ENCODE measurements around the gene CADPS2.
"Not testable (repeated sequence)": the region's sequence is repeated elsewhere in the genome, so short reads cannot be mapped to it uniquely, and the experiment has no call there.

CADPS2 gene

GRCh38 chr7:122850528-122850927 lies 35.7 kb downstream of the CADPS2 start:
- no peak for DNase-seq

- DNase-seq = no peak
Observed at GRCh38 chr7:122849957-122850328, 36.3 kb downstream of the CADPS2 start.

- no peak for DNase-seq
Observed at GRCh38 chr7:122849322-122849956, 36.8 kb downstream of the CADPS2 start.

- DNase-seq = no peak
Observed at GRCh38 chr7:122847871-122848473, 38.3 kb downstream of the CADPS2 start.

- no peak for DNase-seq
Observed at GRCh38 chr7:122846591-122846990, 39.7 kb downstream of the CADPS2 start.

GRCh38 chr7:122845286-122845685 lies 41.0 kb downstream of the CADPS2 start:
- DNase-seq = no peak

GRCh38 chr7:122844191-122844988 lies 41.9 kb downstream of the CADPS2 start:
- no peak for DNase-seq

GRCh38 chr7:122842971-122843370 lies 43.3 kb downstream of the CADPS2 start:
- no peak for DNase-seq

- DNase-seq = not testable (repeated sequence)
Observed at GRCh38 chr7:122836286-122836685, 50.0 kb downstream of the CADPS2 start.

- not testable (repeated sequence) for DNase-seq
Observed at GRCh38 chr7:122834571-122834942, 51.7 kb downstream of the CADPS2 start.

- DNase-seq = no peak
Observed at GRCh38 chr7:122833888-122834570, 52.2 kb downstream of the CADPS2 start.

GRCh38 chr7:122831436-122831835 lies 54.8 kb downstream of the CADPS2 start:
- DNase-seq = no peak

- DNase-seq = no peak
Observed at GRCh38 chr7:122829962-122830361, 56.3 kb downstream of the CADPS2 start.

GRCh38 chr7:122827763-122828162 lies 58.5 kb downstream of the CADPS2 start:
- no peak for DNase-seq

- no peak for DNase-seq
Observed at GRCh38 chr7:122813845-122814244, 72.4 kb downstream of the CADPS2 start.

- no peak for DNase-seq
Observed at GRCh38 chr7:122803851-122804250, 82.4 kb downstream of the CADPS2 start.

- peak in 9 of 56 donors; percentile 0 to 53 (median 7) for DNase-seq
Observed at GRCh38 chr7:122803323-122803722, 82.9 kb downstream of the CADPS2 start.

GRCh38 chr7:122802301-122802751 lies 83.9 kb downstream of the CADPS2 start:
- DNase-seq = peak in 2 of 56 donors; percentile 3 to 8

- DNase-seq = no peak
Observed at GRCh38 chr7:122791959-122792545, 94.2 kb downstream of the CADPS2 start.

GRCh38 chr7:122790591-122790990 lies 95.7 kb downstream of the CADPS2 start:
- no peak for DNase-seq

- no peak for DNase-seq
Observed at GRCh38 chr7:122790132-122790531, 96.1 kb downstream of the CADPS2 start.

GRCh38 chr7:122789156-122789555 lies 97.1 kb downstream of the CADPS2 start:
- no peak for DNase-seq

Data from amygdala (tissue), 56 donors.